IMR-90 (cell line): ENCODE data around the gene SPACDR. TPM values are rescaled to one million over a fixed set of nuclear protein-coding genes. Genes with fewer than 3 reads are reported as not detected.

Experiments
- ATAC-seq: fragments of 200-7000 bp; cut with Tn5 transposase; 2 replicates; pipeline ENCODE4 v1.9.1; 2020; ENCODE audit warnings: low read depth, mild to moderate bottlenecking, moderate library complexity
- BruUV-seq: library from RNA; stranded (reverse); fragments of 400-500 nt; replicated peaks from 2 replicates; lab custom pipeline; 2021; lab: Mats Ljungman, UMichigan
- CTCF ChIA-PET: fragments of 300-600 bp; formaldehyde crosslinking; extraction: SDS; loops from one replicate; lab custom pipeline; 2021; ENCODE audit warnings: antibody characterized with exemption; lab: Yijun Ruan, JAX
- POLR2A ChIA-PET: fragments of 300-600 bp; sonication (Branson Sonifier 250); formaldehyde crosslinking; loops from one replicate; lab custom pipeline; 2022; ENCODE audit warnings: antibody characterized with exemption; ENCODE audit not compliant: unreplicated experiment; lab: Charles Lee
- DNase-seq: peaks from one replicate; pipeline ENCODE4 v3.0.0; 2013
- H2AFZ ChIP-seq: replicated peaks from 2 replicates; pipeline ENCODE3; 2013; ENCODE audit warnings: low read length, mild to moderate bottlenecking; ENCODE audit not compliant: poor library complexity
- H2AK5ac ChIP-seq: 2 replicates; pipeline ENCODE4 v1.6.1; 2013; ENCODE audit warnings: low read depth, low read length, inconsistent platforms
- H2AK9ac ChIP-seq: replicated peaks from 2 replicates; pipeline ENCODE3; 2013; ENCODE audit warnings: mild to moderate bottlenecking, low read depth, low read length, moderate library complexity; ENCODE audit not compliant: poor library complexity
- H2BK120ac ChIP-seq: 2 replicates; pipeline ENCODE4 v1.6.1; 2013; ENCODE audit warnings: low read depth, low read length, inconsistent platforms
- H2BK15ac ChIP-seq: 3 replicates; pipeline ENCODE4 v1.6.1; 2013; ENCODE audit warnings: low read depth, low read length, inconsistent platforms
- H2BK20ac ChIP-seq: 2 replicates; pipeline ENCODE4 v1.6.1; 2013; ENCODE audit warnings: low read depth, mild to moderate bottlenecking, inconsistent platforms, low read length, moderate library complexity
- H2BK5ac ChIP-seq: 2 replicates; pipeline ENCODE4 v1.6.1; 2013; ENCODE audit warnings: mild to moderate bottlenecking, low read depth, low read length, inconsistent platforms; ENCODE audit not compliant: poor library complexity, severe bottlenecking
- H3K14ac ChIP-seq: replicated peaks from 2 replicates; pipeline ENCODE4 v1.6.1; 2013; ENCODE audit warnings: low read depth, low read length, inconsistent platforms
- H3K18ac ChIP-seq: 2 replicates; pipeline ENCODE4 v1.6.1; 2013; ENCODE audit warnings: low read depth, low read length, control low read depth
- H3K23ac ChIP-seq: 2 replicates; pipeline ENCODE4 v1.6.1; 2013; ENCODE audit warnings: low read depth, low read length, inconsistent platforms
- H3K27ac ChIP-seq: 2 replicates; pipeline ENCODE4 v1.5.1; 2013; ENCODE audit warnings: mild to moderate bottlenecking, control low read depth, low read length; ENCODE audit not compliant: insufficient read depth
- H3K27me3 ChIP-seq: 2 replicates; pipeline ENCODE4 v1.6.1; 2013; ENCODE audit warnings: low read length; ENCODE audit not compliant: control insufficient read depth, insufficient read depth
- H3K36me3 ChIP-seq: 2 replicates; pipeline ENCODE4 v1.6.1; 2013; ENCODE audit warnings: low read length, mixed read lengths; ENCODE audit not compliant: control insufficient read depth, insufficient read depth
- H3K4ac ChIP-seq: 2 replicates; pipeline ENCODE4 v1.6.1; 2013; ENCODE audit warnings: low read depth, low read length, inconsistent platforms
- H3K4me1 ChIP-seq: 2 replicates; pipeline ENCODE4 v1.6.1; 2013; ENCODE audit warnings: low read length, mixed read lengths; ENCODE audit not compliant: control insufficient read depth, insufficient read depth
- H3K4me2 ChIP-seq: 2 replicates; pipeline ENCODE4 v1.6.1; 2013; ENCODE audit warnings: low read depth, mild to moderate bottlenecking, control low read depth, low read length, moderate library complexity
- H3K4me3 ChIP-seq: 2 replicates; pipeline ENCODE4 v1.5.1; 2013; ENCODE audit warnings: low read depth, mild to moderate bottlenecking, control low read depth, low read length, moderate library complexity; ENCODE audit not compliant: insufficient read depth
- H3K56ac ChIP-seq: 2 replicates; pipeline ENCODE4 v1.6.1; 2013; ENCODE audit warnings: low read length, inconsistent platforms; ENCODE audit not compliant: insufficient read depth; ENCODE audit errors: extremely low read depth
- H3K79me1 ChIP-seq, 2 experiments: 2 replicates each; pipeline ENCODE4 v1.6.1; 2013; ENCODE audit warnings: low read length in 2 of 2, inconsistent platforms in 1 of 2, low read depth in 1 of 2
- H3K9ac ChIP-seq: 2 replicates; pipeline ENCODE4 v1.6.1; 2013; ENCODE audit warnings: low read depth, low read length, control low read depth
- H3K9me1 ChIP-seq: 2 replicates; pipeline ENCODE4 v1.6.1; 2013; ENCODE audit warnings: low read length, inconsistent platforms; ENCODE audit not compliant: insufficient read depth
- H3K9me3 ChIP-seq: 2 replicates; pipeline ENCODE4 v1.6.1; 2013; ENCODE audit warnings: low read length; ENCODE audit not compliant: control insufficient read depth, insufficient read depth
- H4K20me1 ChIP-seq: 2 replicates; pipeline ENCODE4 v1.6.1; 2013; ENCODE audit warnings: low read length, inconsistent platforms; ENCODE audit not compliant: insufficient read depth
- H4K5ac ChIP-seq: 2 replicates; pipeline ENCODE4 v1.6.1; 2013; ENCODE audit warnings: mild to moderate bottlenecking, low read depth, low read length, control low read depth
- H4K8ac ChIP-seq, 2 experiments: 2 replicates each; pipeline ENCODE4 v1.6.1; 2013; ENCODE audit warnings: low read depth in 2 of 2, low read length in 2 of 2, control low read depth in 1 of 2, inconsistent platforms in 1 of 2
- H4K91ac ChIP-seq: 2 replicates; pipeline ENCODE4 v1.6.1; 2013; ENCODE audit warnings: low read depth, low read length, inconsistent platforms; ENCODE audit not compliant: insufficient read depth
- BHLHE40 ChIP-seq: fragments of 150-350 bp; IDR thresholded peaks from 2 replicates; pipeline ENCODE4 v1.6.1; 2016; ENCODE audit warnings: mild to moderate bottlenecking, low read depth, low read length
- CEBPB ChIP-seq: IDR thresholded peaks from 2 replicates; pipeline ENCODE4 v1.6.1; 2012; ENCODE audit warnings: low read depth, low read length, improper control_type of control experiment
- NFE2L2 ChIP-seq: fragments of 150-350 bp; IDR thresholded peaks from 2 replicates; pipeline ENCODE4 v1.6.1; 2016; ENCODE audit warnings: low read depth, mild to moderate bottlenecking, low read length
- POLR2A ChIP-seq: IDR thresholded peaks from 2 replicates; pipeline ENCODE4 v1.6.1; 2012; ENCODE audit warnings: mild to moderate bottlenecking, low read depth, low read length
- RAD21 ChIP-seq: IDR thresholded peaks from 2 replicates; pipeline ENCODE4 v1.6.1; 2012; ENCODE audit warnings: low read length, improper control_type of control experiment
- RCOR1 ChIP-seq: IDR thresholded peaks from 2 replicates; pipeline ENCODE4 v1.6.1; 2012; ENCODE audit warnings: mild to moderate bottlenecking, low read length, improper control_type of control experiment; ENCODE audit not compliant: insufficient replicate concordance
- RFX5 ChIP-seq: IDR thresholded peaks from 2 replicates; pipeline ENCODE4 v1.8.0; 2012; ENCODE audit warnings: low read depth, mild to moderate bottlenecking, low read length, moderate library complexity
- USF2 ChIP-seq: fragments of 150-350 bp; IDR thresholded peaks from 2 replicates; pipeline ENCODE4 v1.6.1; 2017; ENCODE audit warnings: mild to moderate bottlenecking, antibody characterized with exemption, low read length, low read depth
- WGBS, 2 experiments: methylation state at CpG; one replicate each; pipeline versions ENCODE4 v1.1.5 to v1.1.7; 2013; ENCODE audit warnings: missing lambda C conversion rate in 2 of 2; ENCODE audit not compliant: insufficient read length in 1 of 2; ENCODE audit errors: extremely low coverage in 2 of 2; 5-methylcytosine and 5-hydroxymethylcytosine counted together
- dilution Hi-C: fragments of 300-500 bp; cut with HindIII; formaldehyde crosslinking; loops from one replicate; pipeline ENCODE4 v1.14.3; 2018; ENCODE audit warnings: low sequenced_read_pairs; ENCODE audit not compliant: unreplicated experiment
- in situ Hi-C: fragments of 300-500 bp; cut with MboI; formaldehyde crosslinking; loops from 3 replicates; pipeline ENCODE4 v1.14.3; 2019; ENCODE audit warnings: low sequenced_read_pairs, inconsistent platforms, mixed read lengths
- intact Hi-C: fragments of 100-400 bp; cut with micrococcal nuclease; formaldehyde crosslinking; loops from 2 replicates; pipeline ENCODE4 v1.10.0; 2022
- polyA plus RNA-seq, 3 experiments: library from polyadenylated mRNA; depleted of rRNA; stranded (reverse); fragments of >200 nt; gene quantifications; 2 replicates each; pipeline ENCODE4 v1.2.3, GENCODE V29; 2012; ENCODE audit warnings: low replicate concordance in 1 of 3
- total RNA-seq: library from RNA; depleted of rRNA; stranded (reverse); fragments of >200 nt; gene quantifications from 2 replicates; pipeline ENCODE4 v1.2.3, GENCODE V29; 2012

Gene SPACDR
- total and polyA plus RNA-seq, 2 of the 4 experiments (the other 2 are of a cell fraction), result 0.54 to 2.1 TPM

- Histone ChIP-seq H3K79me1 (no peaks in the 10 kb centered on the region), H4K8ac (no peak overlapping the region), H3K36me3 (no peaks in the 10 kb centered on the region), H3K4me3 (no peak overlapping the region), H4K91ac (no peak overlapping the region), H3K4me1 (no peaks in the 10 kb centered on the region; the same call in 1 of the 2 replicates), H3K14ac (no peak overlapping the region), H3K56ac (no peak overlapping the region), H3K23ac (no peak overlapping the region), H2BK5ac (no peak overlapping the region), H3K27me3 (peaks cover 13% of the 10 kb centered on the region), H3K27ac (no peak overlapping the region), H3K4ac (no peak overlapping the region), H2AK9ac (no peak overlapping the region), H4K20me1 (no peaks in the 10 kb centered on the region), H2BK20ac (no peak overlapping the region), H2AK5ac (no peak overlapping the region), H2BK120ac (no peak overlapping the region), H4K5ac (no peak overlapping the region), H2BK15ac (no peak overlapping the region), H3K9ac (no peak overlapping the region), H3K9me1 (no peaks in the 10 kb centered on the region), H2AFZ (no peak overlapping the region), H3K18ac (no peak overlapping the region), H3K4me2 (no peak overlapping the region), H3K9me3 (no peaks in the 10 kb centered on the region)
- WGBS, 2 experiments, result 94% methylated on average over 2 of the region's 5 CpGs; no CpG with 5 or more reads in 1 of the 2 experiments
- in situ Hi-C loops (no loop called here), dilution Hi-C loops (no loop called here), intact Hi-C loops (no loop called here)
- DNase-seq (no peak), ATAC-seq (no peak)
- ChIA-PET CTCF (no interaction called here), POLR2A (interaction anchor here (1.0 kb wide), 1 partner anchor 13 kb away, joined by 4 read pairs; the partner anchor contains the start of gene ZCWPW1)
- no TSS peak for BruUV-seq
- TF ChIP-seq USF2, result no peak
- no peak for TF ChIP-seq BHLHE40
- TF ChIP-seq RCOR1, result no peak
- no peak for TF ChIP-seq RAD21
- no peak for TF ChIP-seq POLR2A
- TF ChIP-seq RFX5, result no peak
- TF ChIP-seq CEBPB, result no peak
- no peak for TF ChIP-seq NFE2L2
Measured at GRCh38 chr7:100415448-100415847, 48.6 kb downstream of the SPACDR start.
